ENCODE measurements around the gene PLCB1. TPM values are rescaled to one million over a fixed set of nuclear protein-coding genes. Genes with fewer than 3 reads are reported as not detected.

Gene PLCB1
- total and polyA plus RNA-seq, 10 of the 15 experiments (the other 5 are each of a cell fraction or from before 2014, with no cell fraction given): 0.05 to 5.3 (median 0.17) TPM; not detected in 1

DNA sequence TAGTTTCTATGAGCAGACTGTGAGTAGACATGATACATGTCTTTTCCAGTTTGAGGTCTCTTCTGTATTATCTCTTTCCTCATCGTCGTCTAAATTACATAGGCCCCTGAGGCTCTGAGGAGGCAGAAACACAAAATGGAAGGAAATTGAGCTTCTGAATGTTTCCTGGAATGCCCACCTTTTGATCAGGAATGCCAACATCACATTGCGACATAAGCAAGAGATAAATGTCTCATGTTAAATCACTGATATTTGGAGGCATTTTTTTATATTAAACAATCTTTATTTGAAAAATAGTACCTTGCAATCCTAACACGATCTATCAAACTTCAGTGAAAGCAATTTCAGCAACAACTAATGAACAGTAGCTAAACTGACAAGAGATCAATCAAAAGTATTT is 802.3 kb downstream of the PLCB1 start:
- no peak overlapping the region for H3K4me3 ChIP-seq
- WGBS (ENCODE audit: insufficient coverage, insufficient replicate concordance, low lambda C conversion rate, missing lambda C conversion rate): 44% methylated on average over 4 of the region's 4 CpGs
- H4K20me1 ChIP-seq (ENCODE audit: control insufficient read depth, insufficient read depth): no peaks in the 10 kb centered on the region
- intact Hi-C loops (cut with micrococcal nuclease; ENCODE audit: unreplicated experiment): no loop called here
- POLR2A ChIA-PET: interaction anchor here (0.5 kb wide), 1 partner anchor 826 kb away, joined by 3 read pairs; no protein-coding TSS in a partner anchor
- H3K27ac ChIP-seq (ENCODE audit: control insufficient read depth, insufficient read depth): no peak overlapping the region
- no peaks in the 10 kb centered on the region for H3K36me3 ChIP-seq (ENCODE audit: control insufficient read depth in 2 of 2, insufficient read depth in 2 of 2, low read length in 1 of 2)
- no peaks in the 10 kb centered on the region for H3K4me1 ChIP-seq (ENCODE audit: control insufficient read depth, insufficient read depth, low read length)
- H3K4me2 ChIP-seq (ENCODE audit: control insufficient read depth, insufficient read depth): no peak overlapping the region
- no peaks in the 10 kb centered on the region for H3K9me3 ChIP-seq (replicated peaks; ENCODE audit: control insufficient read depth, insufficient read depth, low read length)
- no peak overlapping the region for H2AFZ ChIP-seq (ENCODE audit: control insufficient read depth, low read depth, low read length)
- SMC1A ChIA-PET (ENCODE audit: uncharacterized antibody, unreplicated experiment): no interaction called here
- no peaks in the 10 kb centered on the region for H3K79me2 ChIP-seq (ENCODE audit: control insufficient read depth, insufficient read depth, low read length)
- no peaks in the 10 kb centered on the region for H3K27me3 ChIP-seq (replicated peaks in 1 of 2; ENCODE audit: control insufficient read depth in 2 of 2, insufficient read depth in 2 of 2, low read length in 1 of 2)
- DNase-seq (ENCODE audit: low read depth, low spot score) (no peak), FAIRE-seq (no peak), ATAC-seq (no peak)
- CTCF ChIA-PET: no interaction called here
- RAD21 ChIA-PET (ENCODE audit: unreplicated experiment): no interaction called here
- no peak overlapping the region for H3K9ac ChIP-seq (ENCODE audit: control insufficient read depth, insufficient read depth, low read length)
- no TSS peak for BruUV-seq (replicated peaks)
- in situ Hi-C loops (cut with MboI): no loop called here
- TF ChIP-seq MYB (IDR thresholded peaks at IDR 0.05; ENCODE audit: borderline replicate concordance, low read depth, low read length): no peak
- TF ChIP-seq, protein P1, sequence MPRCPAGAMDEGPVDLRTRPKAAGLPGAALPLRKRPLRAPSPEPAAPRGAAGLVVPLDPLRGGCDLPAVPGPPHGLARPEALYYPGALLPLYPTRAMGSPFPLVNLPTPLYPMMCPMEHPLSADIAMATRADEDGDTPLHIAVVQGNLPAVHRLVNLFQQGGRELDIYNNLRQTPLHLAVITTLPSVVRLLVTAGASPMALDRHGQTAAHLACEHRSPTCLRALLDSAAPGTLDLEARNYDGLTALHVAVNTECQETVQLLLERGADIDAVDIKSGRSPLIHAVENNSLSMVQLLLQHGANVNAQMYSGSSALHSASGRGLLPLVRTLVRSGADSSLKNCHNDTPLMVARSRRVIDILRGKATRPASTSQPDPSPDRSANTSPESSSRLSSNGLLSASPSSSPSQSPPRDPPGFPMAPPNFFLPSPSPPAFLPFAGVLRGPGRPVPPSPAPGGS (IDR thresholded peaks at IDR 0.05; ENCODE audit: borderline replicate concordance, insufficient read depth, low read depth, low read length, poor library complexity, severe bottlenecking): no peak
- no peak for TF ChIP-seq TAF1 (IDR thresholded peaks at IDR 0.05; ENCODE audit: borderline replicate concordance, low read depth, low read length)

Small RNA genes lying within 50 kb of the gene (small RNA-seq; reads per million reads assigned to genes)
- gene AL445567.1 (not detected), gene RNU105B (not detected)

Other genes starting within 250 kb of the PLCB1 start
- not detected in 2 replicates for gene HAO1, start 191.8 kb upstream of the PLCB1 start, total RNA-seq (2014; rRNA removed)
- not detected in 2 replicates for gene HAO1, start 191.8 kb upstream of the PLCB1 start, total RNA-seq (2014; rRNA removed; fragmentation: Illumina TruSeq; extraction: Trizol)
- not detected in 2 replicates for gene HAO1, start 191.8 kb upstream of the PLCB1 start, total RNA-seq (2021)
- gene HAO1, start 191.8 kb upstream of the PLCB1 start, polyA plus RNA-seq (2011; rRNA removed): not detected in 2 replicates
- gene HAO1, start 191.8 kb upstream of the PLCB1 start, polyA plus RNA-seq (2014; fragmentation: Illumina TruSeq; extraction: Trizol): 0.03 TPM in 1 of 2 replicates, not detected in the other
- under 1 TPM; 0.05 to 0.29 TPM for gene HAO1, start 191.8 kb upstream of the PLCB1 start, polyA plus RNA-seq (2014; fragmentation: Nextera tagmentation; extraction: Ambion mirVana)
- gene HAO1, start 191.8 kb upstream of the PLCB1 start, polyA plus RNA-seq (2014; rRNA removed): not detected in 2 replicates
- not detected for gene HAO1, start 191.8 kb upstream of the PLCB1 start, polyA plus RNA-seq (2016; fragmentation: Nextera tagmentation; extraction: Ambion mirVana)
- 9.4 and 12.2 TPM in 2 replicates for gene TMX4, start 112.5 kb upstream of the PLCB1 start, total RNA-seq (2014; rRNA removed)
- gene TMX4, start 112.5 kb upstream of the PLCB1 start, total RNA-seq (2014; rRNA removed; fragmentation: Illumina TruSeq; extraction: Trizol): 11.2 and 11.9 TPM in 2 replicates
- 18.2 and 25.0 TPM in 2 replicates for gene TMX4, start 112.5 kb upstream of the PLCB1 start, total RNA-seq (2021)
- 16.6 and 21.8 TPM in 2 replicates for gene TMX4, start 112.5 kb upstream of the PLCB1 start, polyA plus RNA-seq (2011; rRNA removed)
- gene TMX4, start 112.5 kb upstream of the PLCB1 start, polyA plus RNA-seq (2014; fragmentation: Illumina TruSeq; extraction: Trizol): 11.0 and 14.1 TPM in 2 replicates
- gene TMX4, start 112.5 kb upstream of the PLCB1 start, polyA plus RNA-seq (2014; fragmentation: Nextera tagmentation; extraction: Ambion mirVana): 1 to 10 TPM; 3.9 to 4.4 TPM
- 6.6 and 7.7 TPM in 2 replicates for gene TMX4, start 112.5 kb upstream of the PLCB1 start, polyA plus RNA-seq (2014; rRNA removed)
- gene TMX4, start 112.5 kb upstream of the PLCB1 start, polyA plus RNA-seq (2016; fragmentation: Nextera tagmentation; extraction: Ambion mirVana): 10 to 100 TPM; 18.8 to 19.9 TPM